Articular chondrocyte of knee joint (primary cell): ENCODE data around the gene IFI27. TPM values are rescaled to one million over a fixed set of nuclear protein-coding genes. Genes with fewer than 3 reads are reported as not detected.

Experiments
- total RNA-seq: library from RNA; depleted of rRNA; stranded (reverse); fragments of >200 nt; gene quantifications from 2 replicates; pipeline ENCODE4 v1.2.3, GENCODE V29; 2012

IFI27 gene
- total RNA-seq, result 66.0 and 68.9 TPM in 2 replicates

DNA sequence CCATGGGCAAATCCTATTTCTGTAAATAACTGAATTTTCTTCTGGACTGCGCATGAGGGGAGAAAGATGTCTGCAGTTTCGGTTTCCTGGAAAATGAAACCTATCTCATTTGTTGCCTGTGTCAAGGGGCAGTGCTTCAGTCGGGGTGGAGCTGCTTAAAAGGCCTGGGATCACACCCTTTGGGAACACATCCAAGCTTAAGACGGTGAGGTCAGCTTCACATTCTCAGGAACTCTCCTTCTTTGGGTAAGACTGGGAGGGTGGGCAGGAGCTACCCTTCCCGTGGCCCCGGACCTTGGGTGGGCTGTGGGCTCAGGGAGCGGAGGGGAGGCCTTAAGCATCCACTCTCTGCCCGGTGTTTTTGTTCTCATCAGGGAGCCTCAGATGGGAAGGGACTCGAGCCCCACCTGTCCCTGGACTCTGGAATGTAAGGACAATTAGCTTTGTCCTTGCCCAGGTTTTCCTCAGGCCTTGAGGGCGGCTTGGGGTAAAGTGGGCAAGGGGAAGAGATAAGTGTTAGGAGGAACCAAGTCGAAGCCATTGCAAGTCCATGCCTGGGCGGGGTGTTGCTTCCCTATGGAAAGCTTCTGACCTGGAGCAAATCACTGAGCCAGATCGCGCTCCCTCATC is at the start of gene IFI27:
Gene IFI27, plus strand, starts transcription at position 185 of the 630 bp plus-strand sequence.

DNA sequence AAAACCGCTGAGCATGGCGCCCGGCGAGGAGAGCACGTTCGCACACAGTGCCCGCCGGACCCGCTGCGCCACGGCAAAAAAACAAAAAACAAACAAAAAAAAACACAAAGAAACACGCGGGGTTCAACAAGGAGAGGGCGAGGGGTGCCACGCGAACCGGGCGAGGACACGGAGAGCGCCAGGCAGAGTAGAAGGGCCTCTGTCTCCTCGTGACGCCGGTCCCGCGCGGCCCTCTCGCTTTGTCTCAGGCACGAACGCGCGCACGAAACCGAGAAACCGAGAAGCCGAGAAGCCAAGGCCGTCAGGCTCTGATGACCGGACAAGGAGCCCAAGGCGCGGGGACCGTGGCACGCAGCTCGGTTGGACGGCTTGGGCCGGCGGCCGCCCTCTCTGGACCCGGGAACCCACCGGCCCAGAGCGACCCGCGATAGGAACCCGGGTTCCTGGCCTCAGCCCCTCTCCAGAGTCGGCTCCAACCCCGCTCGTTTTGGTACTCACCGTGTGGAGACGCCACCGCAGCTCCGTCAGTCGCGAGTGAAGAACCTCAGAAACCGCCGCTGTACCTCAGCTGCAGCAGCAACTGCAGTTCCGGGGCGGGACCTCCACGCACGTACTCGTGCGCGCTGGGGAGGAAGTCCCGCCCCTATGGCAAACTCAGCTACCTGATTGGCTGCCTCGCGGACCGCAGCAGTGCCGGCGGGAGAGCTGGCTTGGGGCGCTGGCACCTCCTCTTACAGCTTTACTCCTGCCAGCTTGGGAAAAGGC is 29.7 kb upstream of the IFI27 start, which contains the start of the genes DDX24 and IFI27L1:
Gene DDX24, minus strand, starts transcription at position 582 of the 765 bp plus-strand sequence. CDS start 1,460 bp downstream, outside the sequence.
Gene IFI27L1, plus strand, starts transcription at position 690 of the 765 bp plus-strand sequence. CDS start 15,628 bp downstream, outside the sequence.

DNA sequence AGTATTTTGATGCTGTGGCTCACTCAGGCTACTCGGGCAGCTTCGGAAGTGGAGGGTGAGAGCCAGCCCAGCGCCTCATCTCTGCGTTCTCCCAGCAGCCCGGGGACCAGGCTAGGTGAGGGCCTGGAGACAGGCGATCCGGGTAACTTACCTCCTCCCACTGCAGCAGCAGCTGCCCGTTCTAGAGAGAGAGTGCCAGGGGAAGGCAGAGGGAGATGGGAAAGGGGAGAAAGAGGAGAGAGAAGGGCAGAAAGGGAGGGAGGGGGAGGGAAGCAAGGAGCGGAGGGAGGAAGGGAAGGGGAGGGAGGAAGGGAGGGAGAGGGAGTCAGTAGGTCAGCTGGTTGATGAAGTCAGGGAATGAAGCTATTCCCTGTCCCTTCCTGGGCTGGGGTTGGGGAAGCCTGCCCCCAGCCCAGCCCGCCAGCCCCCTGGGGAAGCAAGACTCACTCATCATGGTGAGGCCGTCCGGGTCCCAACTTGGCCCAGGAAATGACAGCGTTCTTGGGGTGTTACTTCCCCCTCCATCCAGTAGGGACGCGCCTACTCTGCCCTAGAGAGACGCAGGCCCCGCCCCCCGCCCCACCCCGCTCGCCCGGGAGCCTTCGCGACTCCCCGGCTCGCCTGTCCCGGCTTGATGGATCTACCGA is 18.7 kb downstream of the IFI27 start, which contains the start of gene IFI27L2:
Gene IFI27L2, minus strand, starts transcription at position 494 of the 647 bp plus-strand sequence. Its CDS starts 40 bp downstream, at position 454.

Other genes starting within 250 kb of the IFI27 start
- not detected in 2 replicates for gene FAM181A, start 183.4 kb upstream of the IFI27 start, total RNA-seq
- not detected in 2 replicates for gene ASB2, start 134.2 kb upstream of the IFI27 start, total RNA-seq
- gene CCDC197, start 113.4 kb upstream of the IFI27 start, total RNA-seq, result not detected in 2 replicates
- 1.3 and 2.5 TPM in 2 replicates for gene OTUB2, start 84.4 kb upstream of the IFI27 start, total RNA-seq
- 151 and 172 TPM in 2 replicates for gene DDX24, start 29.5 kb upstream of the IFI27 start, total RNA-seq
- gene IFI27L1, start 29.4 kb upstream of the IFI27 start, total RNA-seq, result 7.1 and 11.2 TPM in 2 replicates
- gene IFI27L2, start 18.9 kb downstream of the IFI27 start, total RNA-seq, result 80.9 and 104 TPM in 2 replicates
- gene PPP4R4, start 63.6 kb downstream of the IFI27 start, total RNA-seq, result 6.6 and 9.4 TPM in 2 replicates
- gene SERPINA10, start 182.5 kb downstream of the IFI27 start, total RNA-seq, result not detected in 2 replicates
- not detected in 2 replicates for gene SERPINA6, start 212.6 kb downstream of the IFI27 start, total RNA-seq